Measurements from ENCODE around the gene ISL1.

Gene ISL1

GRCh38 chr5:51386916-51387883 is 4.0 kb downstream of the ISL1 start:
- in situ Hi-C loops (cut with MboI; ENCODE audit: low sequenced_read_pairs), result no loop called here

DNA sequence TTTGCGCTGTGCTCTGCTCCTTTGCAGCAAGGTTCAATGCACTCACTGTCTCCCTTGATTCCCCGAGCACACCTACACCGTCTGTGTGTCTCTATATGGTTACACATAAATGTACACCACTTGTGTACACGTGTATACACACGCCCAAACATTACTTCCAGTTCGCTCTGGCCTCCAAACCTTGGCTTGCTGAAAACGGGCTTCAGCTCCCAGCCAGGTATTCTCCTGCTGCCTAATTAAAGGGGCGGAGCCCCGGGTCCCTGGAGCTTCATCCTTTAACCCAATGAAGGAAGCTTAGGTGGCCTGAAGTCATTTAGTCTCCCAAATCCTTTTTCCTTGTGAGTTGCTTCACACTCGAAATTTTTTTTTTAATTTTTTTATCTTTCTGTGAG is 4.6 kb downstream of the ISL1 start:
- in situ Hi-C loops (cut with MboI; ENCODE audit: low sequenced_read_pairs), result no loop called here

GRCh38 chr5:51388488-51389287 is 5.4 kb downstream of the ISL1 start:
- in situ Hi-C loops (cut with MboI; ENCODE audit: low sequenced_read_pairs), result no loop called here

GRCh38 chr5:51389288-51389576 is 6.0 kb downstream of the ISL1 start:
- in situ Hi-C loops (cut with MboI; ENCODE audit: low sequenced_read_pairs), result no loop called here

GRCh38 chr5:51389577-51390463 is 6.6 kb downstream of the ISL1 start:
- in situ Hi-C loops (cut with MboI; ENCODE audit: low sequenced_read_pairs), result no loop called here

GRCh38 chr5:51391175-51391574 is 7.9 kb downstream of the ISL1 start:
- in situ Hi-C loops (cut with MboI; ENCODE audit: low sequenced_read_pairs), result no loop called here

DNA sequence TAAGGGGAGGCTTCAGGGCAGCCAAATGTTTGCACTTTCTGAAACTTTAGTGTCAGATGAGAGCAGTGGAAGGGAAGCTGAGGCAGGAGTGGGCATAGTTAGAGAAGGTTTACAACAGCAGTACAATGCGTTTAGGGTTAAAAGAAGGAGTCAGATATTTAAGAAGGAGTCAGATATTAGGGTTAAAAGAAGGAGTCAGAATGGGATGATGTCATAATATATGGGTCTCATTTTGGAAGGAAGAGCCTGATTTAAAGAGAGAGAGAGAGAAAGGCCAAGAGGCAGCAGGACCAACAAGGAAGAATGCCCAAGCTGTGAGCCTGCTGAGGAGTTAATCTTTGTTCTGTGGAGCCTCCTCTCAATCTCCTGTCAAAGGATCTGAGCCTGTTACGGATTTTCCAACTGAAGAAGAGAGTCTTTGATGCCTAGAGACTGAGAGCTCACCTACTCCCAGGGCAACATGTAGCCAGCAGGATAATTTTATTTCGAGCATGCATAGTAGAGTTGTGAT is 9.5 kb downstream of the ISL1 start:
- in situ Hi-C loops (cut with MboI; ENCODE audit: low sequenced_read_pairs), result no loop called here

DNA sequence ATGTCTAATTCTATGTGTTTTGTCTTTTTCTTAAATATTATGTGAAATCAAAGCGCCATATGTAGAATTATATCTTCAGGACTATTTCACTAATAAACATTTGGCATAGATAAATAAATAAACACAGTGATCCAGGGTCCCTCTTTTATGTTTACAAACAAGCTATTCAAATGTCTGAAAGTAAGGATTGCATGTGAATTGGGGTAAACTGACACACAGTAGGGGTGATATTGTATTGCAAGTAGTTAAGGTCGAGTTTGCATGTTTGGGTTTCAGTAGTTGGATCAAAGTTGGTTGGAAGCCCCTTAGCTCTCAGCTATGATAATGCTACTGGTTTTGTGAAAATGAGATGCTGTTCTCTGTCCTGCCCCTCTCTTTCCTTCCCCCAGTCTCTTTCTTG is 11.4 kb downstream of the ISL1 start:
- in situ Hi-C loops (cut with MboI; ENCODE audit: low sequenced_read_pairs), result no loop called here

DNA sequence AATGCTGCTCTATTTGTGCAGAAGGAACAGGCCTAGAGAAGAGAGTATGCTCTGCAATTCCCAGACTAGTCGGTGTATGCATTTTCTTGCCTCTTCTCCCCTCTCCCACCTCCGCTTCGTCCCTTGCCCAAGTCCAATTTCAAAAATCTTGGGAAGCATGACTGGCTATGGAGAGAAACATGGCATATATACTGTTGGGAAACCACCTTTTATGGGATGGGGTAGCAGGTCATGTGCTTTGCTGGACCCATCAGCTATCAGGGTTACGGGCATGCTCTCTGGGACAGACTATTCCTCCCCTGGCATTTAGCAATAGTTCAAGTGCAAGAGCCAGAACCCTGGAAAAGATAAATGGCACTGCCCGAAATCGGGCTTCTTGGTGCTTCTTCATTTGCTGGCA is 12.0 kb downstream of the ISL1 start:
- in situ Hi-C loops (cut with MboI; ENCODE audit: low sequenced_read_pairs), result no loop called here

GRCh38 chr5:51395666-51396356 is 12.6 kb downstream of the ISL1 start:
- in situ Hi-C loops (cut with MboI; ENCODE audit: low sequenced_read_pairs), result no loop called here

DNA sequence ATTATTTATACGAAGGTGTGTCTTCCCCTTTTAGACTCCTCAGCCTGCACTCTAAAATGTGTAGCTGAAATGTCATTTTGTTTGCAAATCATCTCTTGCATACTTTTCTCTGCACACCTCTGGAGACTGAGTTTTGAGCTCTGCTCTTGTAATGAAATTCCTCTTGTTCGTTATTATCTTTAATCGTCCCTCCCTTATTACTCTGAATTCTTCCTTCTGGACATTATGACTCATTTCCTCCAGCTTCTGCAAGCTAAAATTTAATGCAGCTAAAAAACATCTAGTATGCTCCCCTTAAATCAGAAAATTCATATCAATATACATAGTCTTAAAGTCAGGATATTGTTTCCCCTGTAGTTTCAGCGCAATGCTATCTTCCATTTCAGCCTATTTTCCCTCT is 13.5 kb downstream of the ISL1 start:
- in situ Hi-C loops (cut with MboI; ENCODE audit: low sequenced_read_pairs), result no loop called here

- in situ Hi-C loops (cut with MboI; ENCODE audit: low sequenced_read_pairs), result no loop called here
Measured at GRCh38 chr5:51397996-51398395, 14.7 kb downstream of the ISL1 start.

DNA sequence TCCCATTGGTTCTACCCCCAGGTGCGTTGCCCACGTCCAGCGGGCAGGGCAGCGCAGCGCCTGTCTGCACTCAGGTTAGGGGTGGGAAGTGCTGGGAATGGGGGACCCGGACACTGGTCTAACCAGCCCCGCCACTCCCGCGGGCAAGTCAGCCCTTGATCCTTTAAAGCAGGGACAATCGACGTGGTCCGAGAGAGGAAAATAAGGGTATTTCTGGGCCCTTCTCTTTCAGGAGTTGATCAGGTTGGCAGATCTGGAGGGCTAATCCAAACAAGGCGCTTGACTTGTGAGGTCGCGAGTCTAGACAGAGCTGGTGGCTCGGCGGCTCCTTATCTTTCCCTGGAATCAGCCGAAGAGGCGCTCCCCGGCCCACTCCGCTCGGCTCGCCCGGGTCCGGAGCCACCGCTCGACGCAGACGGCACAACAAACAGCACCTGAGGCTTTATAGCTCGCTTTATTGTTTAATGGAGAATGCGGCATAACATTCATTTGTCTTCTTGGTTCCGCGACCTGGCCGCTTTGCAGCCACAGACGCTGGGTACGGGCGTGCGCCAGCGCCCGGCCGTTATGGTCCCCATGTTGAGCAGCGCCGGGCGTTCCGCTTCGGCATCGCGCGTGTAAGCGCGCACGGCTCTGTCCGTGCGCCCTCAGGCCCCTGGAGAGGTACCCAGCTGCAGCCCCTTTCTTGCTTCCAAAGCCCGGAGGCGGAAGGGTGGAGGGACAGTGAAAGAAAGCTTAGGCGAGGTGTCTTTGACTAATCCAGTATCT is 15.8 kb downstream of the ISL1 start:
- in situ Hi-C loops (cut with MboI; ENCODE audit: low sequenced_read_pairs), result no loop called here

DNA sequence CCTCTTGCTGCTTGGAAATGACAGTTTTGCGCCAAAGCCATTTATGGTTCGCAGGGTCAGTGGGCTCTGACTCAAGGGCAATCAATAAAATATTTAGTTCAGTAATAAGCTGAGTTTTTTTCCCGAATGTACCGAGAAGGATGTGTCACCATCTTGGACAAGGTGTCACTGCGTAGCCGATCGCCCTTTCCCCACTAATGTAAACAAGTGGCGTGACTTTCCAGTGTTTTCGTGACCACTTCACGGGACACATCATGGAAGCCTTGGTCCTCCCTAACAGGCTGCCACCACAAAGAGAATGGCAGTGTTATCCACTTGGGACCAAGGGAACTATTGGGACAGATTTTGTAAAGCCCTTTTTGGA is 16.4 kb downstream of the ISL1 start:
- in situ Hi-C loops (cut with MboI; ENCODE audit: low sequenced_read_pairs), result no loop called here

DNA sequence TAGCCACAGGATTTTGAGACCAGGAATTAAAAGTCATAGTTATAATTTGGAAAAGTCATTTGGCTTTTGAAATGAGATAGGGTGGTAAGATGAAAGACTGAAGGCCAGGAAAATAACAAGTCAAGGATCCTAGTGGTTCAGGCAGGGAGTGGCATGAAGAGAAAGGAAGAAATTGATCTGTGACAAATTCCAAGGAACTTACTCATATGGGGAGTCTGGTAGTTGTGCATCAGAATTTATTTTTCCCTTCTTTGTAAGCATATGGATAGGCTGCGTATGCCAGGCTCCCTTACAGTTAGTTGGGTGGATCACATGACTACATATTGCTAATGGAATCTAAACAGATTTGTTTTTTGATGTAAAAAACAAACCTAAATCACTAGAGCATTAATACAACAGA is 21.0 kb downstream of the ISL1 start:
- in situ Hi-C loops (cut with MboI; ENCODE audit: low sequenced_read_pairs), result no loop called here

- in situ Hi-C loops (cut with MboI; ENCODE audit: low sequenced_read_pairs), result no loop called here
Measured at GRCh38 chr5:51411921-51412325, 28.7 kb downstream of the ISL1 start.

GRCh38 chr5:51414516-51414915 is 31.3 kb downstream of the ISL1 start:
- in situ Hi-C loops (cut with MboI; ENCODE audit: low sequenced_read_pairs), result no loop called here

DNA sequence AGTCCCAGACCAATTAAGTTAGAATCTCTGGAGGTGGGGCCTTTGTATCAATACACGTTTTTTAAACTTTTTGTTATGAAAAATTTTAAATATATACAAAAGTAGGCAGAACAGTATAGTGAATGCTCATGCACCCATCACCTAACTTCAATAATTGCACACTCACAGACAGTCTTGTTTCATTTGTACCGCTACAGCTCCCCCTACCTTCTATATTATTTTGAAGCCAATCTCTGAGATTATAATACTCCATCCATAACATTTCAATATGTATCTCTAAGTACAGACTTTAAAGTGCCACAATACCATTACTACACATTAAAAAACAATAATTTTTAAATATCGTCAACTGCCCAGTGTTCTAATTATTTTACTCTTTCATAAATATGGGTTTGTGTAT is 32.9 kb downstream of the ISL1 start:
- in situ Hi-C loops (cut with MboI; ENCODE audit: low sequenced_read_pairs), result no loop called here

DNA sequence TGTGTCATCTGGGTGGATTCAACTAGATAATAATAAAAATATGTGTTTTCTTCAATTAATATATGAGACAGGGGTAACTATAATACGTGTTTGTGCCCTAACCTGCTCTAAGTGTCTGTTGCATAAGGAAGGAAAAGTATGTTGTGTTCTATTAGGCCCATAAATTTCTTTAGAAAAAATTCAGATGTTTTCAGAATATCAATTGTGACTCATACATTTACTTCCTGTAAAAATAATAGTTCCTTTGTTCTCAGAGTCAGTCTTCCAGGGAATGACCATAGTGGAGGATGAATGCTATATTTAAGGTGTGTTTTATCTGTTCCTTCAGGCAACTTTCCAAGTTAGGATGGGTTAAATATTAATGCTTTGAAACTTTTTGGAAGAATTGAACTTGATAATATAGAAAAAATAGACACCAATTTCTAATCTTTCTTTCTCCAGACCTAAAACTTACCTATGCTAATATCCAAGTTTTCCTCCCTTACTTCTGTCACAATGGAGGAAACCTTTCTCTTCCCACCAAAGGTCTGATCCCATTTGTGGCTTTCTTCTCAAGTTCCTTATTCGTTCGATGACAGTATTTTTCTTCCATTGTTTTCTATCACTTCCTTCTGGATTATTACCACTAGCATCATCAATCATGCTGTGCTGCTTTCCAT is 49.9 kb downstream of the ISL1 start:
- in situ Hi-C loops (cut with MboI; ENCODE audit: low sequenced_read_pairs), result no loop called here
